Stimulated activated CD4-positive, alpha-beta T cell treated with anti-CD3 and anti-CD28 coated beads, Interleukin-4, amount 100 ng/mL, for 48 hours (primary cell): Measurements from ENCODE around the gene NFIX.

Experiments used
- DNase-seq, 2 donors: peaks; one replicate each; pipeline ENCODE4 v3.0.0-alpha.2; 2020; ENCODE audit warnings: low read depth in 2 of 2

The NFIX gene

GRCh38 chr19:13007292-13008045 is 12.2 kb downstream of the NFIX start:
- DNase-seq = no peak

- no peak for DNase-seq
These were observed 13.9 kb downstream of the NFIX start for GRCh38 chr19:13008926-13009787.

- no peak for DNase-seq
These were observed 15.0 kb downstream of the NFIX start for GRCh38 chr19:13010038-13010991.

- DNase-seq = no peak
These were observed 15.8 kb downstream of the NFIX start for GRCh38 chr19:13010992-13011652.

- DNase-seq = no peak
These were observed 16.5 kb downstream of the NFIX start for GRCh38 chr19:13011653-13012389.

GRCh38 chr19:13012390-13012689 is 17.1 kb downstream of the NFIX start:
- DNase-seq = no peak

GRCh38 chr19:13012690-13013608 is 17.7 kb downstream of the NFIX start:
- no peak for DNase-seq

GRCh38 chr19:13013649-13014048 is 18.4 kb downstream of the NFIX start:
- no peak for DNase-seq

GRCh38 chr19:13014101-13014920 is 19.0 kb downstream of the NFIX start:
- no peak for DNase-seq

GRCh38 chr19:13014921-13015280 is 19.6 kb downstream of the NFIX start:
- no peak for DNase-seq

- DNase-seq = no peak
These were observed 20.3 kb downstream of the NFIX start for GRCh38 chr19:13015361-13016223.

- no peak for DNase-seq
These were observed 21.0 kb downstream of the NFIX start for GRCh38 chr19:13016245-13016627.

GRCh38 chr19:13016628-13017305 is 21.5 kb downstream of the NFIX start:
- no peak for DNase-seq

- DNase-seq = no peak
These were observed 22.2 kb downstream of the NFIX start for GRCh38 chr19:13017306-13018034.

GRCh38 chr19:13018035-13018914 is 23.0 kb downstream of the NFIX start:
- DNase-seq = no peak

- no peak for DNase-seq
These were observed 24.1 kb downstream of the NFIX start for GRCh38 chr19:13019332-13019731.
